ENCODE results near the gene SYMPK.
"Not testable (repeated sequence)": the region's sequence is repeated elsewhere in the genome, so short reads cannot be mapped to it uniquely, and the experiment has no call there.

SYMPK gene

DNA sequence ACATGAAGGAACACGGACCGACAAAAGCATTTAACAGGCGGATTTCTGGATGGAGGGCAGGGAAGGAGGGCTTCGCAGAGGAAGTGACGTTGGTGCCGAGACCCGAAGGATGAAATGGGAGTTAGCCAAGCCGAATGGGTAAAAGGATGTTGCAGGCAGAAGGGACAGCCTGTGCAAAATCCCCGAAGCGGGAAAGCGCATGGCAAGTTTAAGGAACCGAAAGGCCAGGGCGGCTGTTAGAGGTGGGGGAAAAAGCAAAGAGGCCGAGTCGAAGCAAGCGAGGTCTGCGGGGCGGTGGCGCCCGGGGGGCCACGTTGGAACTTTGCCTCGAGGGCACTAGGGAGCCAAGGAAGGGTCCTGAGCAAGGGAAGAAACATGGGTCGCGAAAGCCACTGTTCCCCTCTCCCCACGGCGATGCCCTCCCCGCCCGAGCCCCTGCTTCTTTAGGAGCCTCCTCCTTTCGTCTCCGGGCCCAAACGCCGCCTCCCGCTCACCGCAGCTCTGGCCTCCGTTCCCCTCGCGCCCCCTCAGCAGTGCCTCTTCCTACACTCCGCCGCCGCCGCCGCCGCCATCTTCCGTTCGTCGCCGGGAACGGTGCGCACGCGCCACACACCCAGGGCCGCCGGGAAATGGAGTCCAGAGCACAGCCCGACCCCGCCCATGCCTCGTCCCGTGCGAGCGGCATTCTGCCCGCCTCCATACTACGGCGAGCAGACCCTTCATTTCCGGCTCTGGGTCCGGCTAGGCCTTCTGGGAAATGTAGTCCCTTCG lies at the start of gene SYMPK:
TSS of gene SYMPK (minus strand) at position 584 of the 771 bp plus-strand sequence. CDS start 8,652 bp downstream, outside the sequence.
- DNase-seq, result peak; percentile 98

DNA sequence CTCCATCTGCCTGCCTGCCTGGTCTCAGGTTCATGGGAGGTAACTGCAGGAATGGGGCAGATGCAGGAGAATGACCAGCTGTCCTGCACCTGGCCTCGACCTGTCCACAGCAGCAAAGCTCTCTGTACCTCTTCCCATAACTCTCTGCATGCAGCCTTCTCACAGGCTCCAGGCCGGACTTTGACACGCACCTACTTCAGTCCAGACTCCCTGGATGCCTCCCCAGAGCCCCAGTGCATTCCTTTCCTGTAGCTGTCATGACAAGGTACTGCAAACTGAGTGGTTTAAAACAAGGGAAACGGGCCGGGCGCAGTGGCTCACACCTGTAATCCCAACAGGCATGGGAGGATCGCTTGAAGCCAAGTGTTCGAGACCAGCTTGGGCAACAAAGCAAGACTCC lies 48.3 kb upstream of the SYMPK start:
- DNase-seq, result no peak

DNA sequence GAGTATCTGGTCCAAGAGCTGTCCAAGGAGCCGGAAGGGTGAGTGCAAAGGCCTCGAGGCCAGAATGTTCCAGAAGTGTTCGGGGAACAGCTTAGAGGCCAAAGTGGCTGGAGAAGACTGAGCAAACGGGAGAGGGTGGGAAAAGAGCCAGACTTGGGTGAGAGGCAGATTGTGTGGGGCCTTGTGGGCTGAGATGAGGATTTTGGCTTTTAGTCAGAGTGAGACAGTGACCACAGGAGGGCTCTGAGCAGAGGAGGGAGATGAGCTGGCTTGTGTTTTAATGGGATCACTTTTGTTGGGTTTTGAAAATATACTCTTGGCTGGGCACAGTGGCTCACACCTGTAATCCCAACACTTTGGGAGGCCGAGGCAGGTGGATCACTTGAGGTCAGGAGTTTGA lies 46.0 kb upstream of the SYMPK start:
- DNase-seq, result no peak

DNA sequence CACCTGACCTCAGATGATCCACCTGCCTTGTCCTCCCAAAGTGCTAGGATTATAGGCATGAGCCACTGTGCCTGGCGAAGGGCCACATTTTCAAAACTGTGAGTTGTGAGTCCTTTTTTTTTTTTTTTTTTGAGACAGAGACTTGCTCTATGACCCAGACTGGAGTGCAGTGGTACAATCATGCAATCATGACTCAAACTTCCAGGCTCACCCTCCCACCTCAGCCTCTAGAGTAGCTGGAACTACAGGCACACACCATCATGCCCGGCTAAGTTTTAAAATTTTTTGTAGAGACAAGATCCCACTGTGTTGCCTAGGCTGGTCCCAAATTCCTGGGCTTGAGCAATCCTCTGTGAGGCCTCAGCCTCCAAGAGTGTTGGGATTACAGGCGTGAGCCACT lies 43.3 kb upstream of the SYMPK start:
- DNase-seq, result no peak

DNA sequence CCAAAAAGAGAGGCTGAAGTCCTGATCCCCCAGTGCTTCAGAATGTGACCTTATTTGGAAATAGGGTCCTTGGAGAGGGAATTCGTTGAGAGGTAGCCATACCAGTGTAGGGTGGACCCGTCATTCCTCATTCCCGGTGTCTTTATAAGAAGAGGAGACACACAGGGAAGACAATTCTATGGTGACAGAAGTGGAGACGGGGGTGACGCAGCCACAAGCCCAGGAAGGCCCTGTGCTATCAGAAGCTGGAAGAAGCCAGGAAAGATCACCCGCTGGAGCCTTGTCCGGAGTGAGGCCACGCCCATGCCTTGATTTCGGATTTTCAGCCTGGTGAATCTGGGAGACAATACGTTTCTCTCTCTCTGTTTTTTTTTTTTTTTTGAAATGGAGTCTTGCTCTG lies 42.1 kb upstream of the SYMPK start:
- no peak for DNase-seq

DNA sequence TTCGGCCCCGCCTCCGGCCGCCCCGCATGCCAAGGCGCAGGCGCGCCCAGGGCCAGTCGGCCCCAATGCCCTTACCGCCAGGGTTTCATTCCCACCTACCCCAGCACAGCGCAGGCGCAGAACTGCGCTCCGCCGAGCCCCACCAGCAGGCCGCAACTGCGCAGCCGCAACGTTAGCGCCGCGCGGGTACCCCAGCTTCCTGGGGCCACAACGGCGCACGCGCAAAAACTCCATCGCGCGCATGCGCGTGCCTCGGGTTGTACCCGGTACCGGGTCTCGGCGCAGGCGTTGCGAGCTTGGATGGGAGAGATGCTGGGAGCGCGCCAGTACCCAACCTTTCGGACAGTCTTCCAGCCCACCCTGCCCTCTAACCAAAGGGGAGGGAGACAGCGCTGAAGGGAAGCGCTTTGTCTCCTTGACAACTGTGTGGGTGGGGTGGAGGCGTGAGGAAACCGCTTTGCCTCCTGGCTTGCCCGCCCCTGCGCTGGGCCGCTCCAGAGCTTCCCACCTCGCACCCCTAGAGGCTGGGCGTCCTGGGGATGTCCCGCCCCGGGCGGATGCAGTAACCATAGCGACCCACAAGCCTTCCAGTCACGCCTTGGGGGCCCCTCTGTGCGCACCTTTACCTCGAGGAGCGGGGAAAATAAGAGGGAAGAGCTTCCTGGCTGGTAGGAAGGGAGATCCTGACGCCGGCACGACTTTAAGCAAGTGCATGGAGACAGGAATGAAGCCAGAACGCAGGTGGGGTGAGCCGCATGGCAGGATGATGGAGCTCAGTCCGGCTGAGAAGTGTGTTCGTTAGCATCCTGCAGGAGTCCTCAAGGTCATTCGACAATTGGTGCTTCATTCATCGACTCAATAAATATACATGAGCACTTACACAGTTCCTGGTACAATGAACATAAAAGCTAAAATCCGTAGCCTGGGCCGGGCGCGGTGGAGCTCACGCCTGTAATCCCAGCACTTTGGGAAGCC lies 40.0 kb upstream of the SYMPK start:
- DNase-seq, result peak; percentile 100

DNA sequence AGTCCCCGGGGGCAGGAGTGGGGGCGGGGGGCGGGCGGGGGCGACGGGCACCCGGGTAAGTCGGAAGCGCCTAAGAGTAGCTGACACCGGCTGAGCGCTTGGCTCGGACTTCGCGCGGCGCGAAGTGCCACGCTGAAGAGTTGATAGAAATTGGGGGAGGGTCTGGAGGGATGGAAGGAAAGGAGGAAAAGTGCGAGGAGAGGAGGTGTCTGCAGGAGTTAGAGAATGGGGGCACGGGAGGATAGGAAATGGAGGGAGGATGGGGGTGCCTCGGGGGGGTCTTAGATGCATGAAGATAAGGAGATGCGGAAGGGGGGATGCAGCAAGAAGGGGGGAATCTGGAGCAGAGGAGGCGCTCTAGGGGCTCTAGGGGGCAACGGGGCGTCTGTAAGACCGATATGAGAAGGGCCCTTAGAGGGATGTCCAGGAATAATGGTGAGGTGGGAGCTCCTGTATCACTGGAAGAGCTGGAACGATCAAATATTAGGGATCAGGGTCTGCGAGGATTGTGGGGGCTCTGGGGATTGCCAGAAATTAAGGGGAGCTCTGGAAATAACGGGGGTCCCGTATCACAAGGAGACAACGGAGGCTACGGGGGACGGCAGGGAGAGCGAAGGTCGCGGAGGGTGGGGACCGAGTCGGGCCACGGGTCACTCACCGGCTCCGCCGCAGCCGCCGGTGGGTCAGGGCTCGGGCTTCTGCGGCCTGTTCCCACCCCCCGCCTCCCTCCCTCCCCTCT lies 39.1 kb upstream of the SYMPK start, which contains the start of gene MYPOP:
TSS of gene MYPOP (minus strand) at position 702 of the 739 bp plus-strand sequence. CDS start 840 bp downstream, outside the sequence.
- no peak for DNase-seq

DNA sequence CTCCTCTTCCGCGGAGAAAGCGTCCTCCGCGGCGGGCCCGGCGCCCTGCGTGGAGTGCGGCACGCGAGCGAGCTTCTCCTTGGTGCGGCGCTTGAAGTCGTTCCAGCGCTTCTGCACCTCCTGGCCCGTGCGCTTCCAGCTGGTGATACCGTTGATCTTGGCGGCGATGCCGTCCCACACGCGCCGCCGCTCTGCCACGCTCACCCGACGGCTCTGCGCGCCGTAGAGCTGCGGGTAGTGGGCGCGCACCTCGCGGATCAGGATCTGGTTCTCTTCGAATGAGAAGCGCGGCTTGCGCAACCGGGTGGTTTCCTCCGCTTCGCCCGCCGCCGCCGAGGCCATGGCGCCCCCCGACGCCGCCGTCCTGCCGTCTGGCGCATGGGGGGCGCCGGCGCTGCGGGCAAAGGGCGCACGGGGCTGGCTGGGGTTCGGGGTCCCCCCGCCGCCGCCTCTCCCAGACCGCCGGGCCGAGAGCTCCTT lies 38.5 kb upstream of the SYMPK start:
- DNase-seq, result no peak

DNA sequence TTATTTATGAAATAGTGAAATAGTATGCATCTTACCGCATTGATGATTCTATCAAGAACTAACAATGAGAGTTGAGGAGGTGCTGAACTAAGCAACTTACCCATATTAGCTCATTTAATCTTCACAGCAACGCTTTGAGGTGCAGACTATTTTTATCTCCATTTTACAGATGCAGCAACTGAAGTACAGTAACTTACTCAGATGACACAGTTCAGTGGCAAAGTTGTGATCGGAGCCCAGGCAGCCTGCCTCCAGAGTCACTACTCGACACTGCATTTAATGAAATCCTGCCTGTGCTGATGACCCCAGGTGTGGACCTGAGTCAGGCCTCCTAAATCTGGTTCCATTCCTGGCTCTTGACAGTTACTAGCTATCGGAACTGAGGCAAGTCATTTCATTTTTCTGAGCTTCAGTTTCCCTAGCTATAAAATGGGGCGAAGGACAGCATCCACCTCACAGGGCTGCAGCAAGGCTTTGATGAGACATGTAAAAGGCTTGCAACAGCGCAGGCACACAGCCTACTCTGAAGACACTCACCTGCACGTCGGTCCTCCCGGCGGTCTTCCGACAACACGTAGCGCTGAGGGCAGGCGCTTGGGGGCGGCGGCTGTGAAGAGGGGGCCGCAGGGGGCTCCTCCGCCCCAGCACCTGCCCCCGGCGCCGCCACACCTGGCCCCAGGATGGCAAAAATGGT lies 37.9 kb upstream of the SYMPK start:
- no peak for DNase-seq

DNA sequence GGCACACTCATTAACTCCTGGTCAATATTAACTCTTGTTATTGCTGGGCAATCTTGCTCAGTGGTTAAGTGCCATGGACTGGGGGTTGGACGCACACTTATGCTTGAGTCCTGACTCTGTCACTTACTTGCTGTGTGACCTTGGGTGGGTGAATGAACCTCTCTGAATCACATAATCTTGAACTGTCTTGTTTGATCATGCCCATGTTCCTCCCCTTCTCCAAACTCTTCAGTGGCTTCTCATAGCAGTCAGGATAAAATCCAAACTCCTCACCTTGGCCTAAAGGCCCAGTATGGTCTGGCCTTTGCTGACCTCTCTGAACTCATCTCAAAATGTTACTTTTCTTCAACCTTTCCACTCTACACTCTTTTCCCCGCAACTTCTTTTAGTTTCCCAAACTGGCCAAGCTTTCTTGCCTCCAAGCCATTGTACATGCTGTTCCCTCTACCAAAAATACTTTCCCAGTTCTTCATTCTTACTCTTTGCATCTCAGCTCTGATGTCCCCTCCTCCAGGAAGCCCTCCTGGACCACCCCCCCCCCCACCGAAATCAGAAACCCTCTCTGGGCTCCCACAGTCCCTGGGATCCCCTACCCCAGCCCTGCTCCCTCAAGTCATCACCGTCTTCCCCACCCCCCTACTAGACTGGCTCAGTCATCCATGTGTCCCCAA lies 37.1 kb upstream of the SYMPK start:
- DNase-seq, result no peak

DNA sequence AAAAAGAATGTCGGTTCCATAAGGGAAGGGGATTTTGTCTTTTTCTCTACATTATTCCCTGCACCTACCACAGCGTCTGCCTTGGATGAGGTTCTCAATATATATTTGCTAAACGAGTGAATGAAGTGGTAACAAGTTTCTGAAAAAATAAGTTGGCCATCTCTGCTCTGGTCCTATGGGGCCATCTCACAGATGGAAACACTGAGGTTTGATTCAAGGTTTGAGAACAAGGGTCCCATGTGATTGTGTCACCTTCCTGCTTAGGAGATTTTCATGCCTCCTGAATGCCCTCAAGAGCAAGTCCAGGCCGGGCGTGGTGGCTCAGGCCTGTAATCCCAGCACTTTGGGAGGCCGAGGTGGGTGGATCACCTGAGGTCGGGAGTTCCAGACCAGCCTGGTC lies 36.3 kb upstream of the SYMPK start:
- DNase-seq, result no peak

DNA sequence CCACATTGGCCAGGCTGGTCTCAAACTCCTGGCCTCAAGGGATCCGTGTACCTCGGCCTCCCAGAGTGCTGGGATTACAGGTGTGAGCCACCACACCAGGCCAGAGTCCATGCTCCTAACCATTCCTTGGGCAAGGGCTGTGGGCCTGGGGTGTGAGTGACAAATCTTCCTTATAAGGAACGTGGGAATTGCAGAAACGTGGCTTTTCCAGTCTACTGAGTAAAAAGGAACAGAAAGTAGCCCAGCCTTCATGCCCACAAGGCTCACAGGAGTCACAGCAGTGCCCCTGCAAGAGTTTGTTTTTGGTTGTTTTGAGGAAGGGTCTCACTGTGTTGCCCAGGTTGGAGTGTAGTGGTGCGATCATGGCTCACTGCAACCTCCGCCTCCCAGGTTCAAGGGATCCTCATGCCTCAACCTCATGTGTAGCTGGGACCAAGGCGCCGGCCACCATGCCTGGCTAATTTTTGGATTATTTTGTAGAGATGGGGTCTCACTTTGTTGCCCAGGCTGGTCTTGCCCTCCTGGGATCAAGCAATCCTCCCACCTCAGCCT lies 34.4 kb upstream of the SYMPK start:
- DNase-seq, result no peak

DNA sequence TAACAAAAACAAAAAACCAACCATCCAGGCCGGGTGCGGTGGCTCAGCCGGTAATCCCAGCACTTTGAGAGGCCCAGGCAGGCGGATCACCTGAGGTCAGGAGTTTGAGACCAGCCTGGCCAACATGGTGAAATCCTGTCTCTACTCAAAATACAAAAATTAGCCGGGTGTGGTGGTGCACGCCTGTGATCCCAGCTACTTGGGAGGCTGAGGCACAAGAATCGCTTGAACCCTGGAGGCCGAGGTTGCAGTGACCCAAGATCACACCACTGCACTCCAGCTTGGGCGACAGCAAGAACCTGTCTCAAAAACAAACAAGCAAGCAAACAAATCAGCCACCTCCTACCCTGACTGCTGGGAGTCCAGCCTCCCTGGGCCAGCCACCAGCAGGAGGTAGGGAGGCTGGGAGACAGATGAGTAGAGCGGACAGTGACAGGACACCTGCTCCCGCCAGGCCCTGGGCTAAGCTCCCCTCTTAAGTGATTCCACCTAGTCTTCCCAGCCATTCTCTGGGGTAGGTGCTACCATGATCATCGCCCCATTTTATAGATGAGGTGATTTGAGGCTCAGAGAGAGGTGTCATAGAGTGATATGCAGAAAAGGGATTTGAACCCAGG lies 33.1 kb upstream of the SYMPK start:
- DNase-seq, result not testable (repeated sequence)

DNA sequence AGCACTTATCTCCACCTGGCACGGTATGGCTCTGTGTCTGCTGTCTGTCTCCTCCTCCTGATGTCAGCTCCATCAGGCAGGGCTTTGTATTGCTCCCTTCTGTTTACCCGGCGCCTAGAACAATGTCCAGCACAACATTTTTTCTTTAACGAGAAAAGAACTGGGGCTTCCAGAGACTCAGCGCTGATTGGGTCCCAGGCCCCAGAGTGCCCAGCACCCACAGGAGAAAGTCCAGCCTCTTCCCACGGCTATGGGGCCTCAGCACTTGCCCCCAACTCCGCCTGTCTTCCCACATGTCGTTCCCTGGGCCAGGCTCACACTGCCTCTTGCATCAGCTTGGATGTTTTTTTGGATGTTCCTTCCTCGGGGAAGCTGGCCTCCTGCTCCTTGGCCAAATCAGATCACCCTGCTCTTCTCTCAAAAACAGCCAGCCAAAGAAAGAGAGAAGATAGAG lies 32.6 kb upstream of the SYMPK start:
- no peak for DNase-seq

DNA sequence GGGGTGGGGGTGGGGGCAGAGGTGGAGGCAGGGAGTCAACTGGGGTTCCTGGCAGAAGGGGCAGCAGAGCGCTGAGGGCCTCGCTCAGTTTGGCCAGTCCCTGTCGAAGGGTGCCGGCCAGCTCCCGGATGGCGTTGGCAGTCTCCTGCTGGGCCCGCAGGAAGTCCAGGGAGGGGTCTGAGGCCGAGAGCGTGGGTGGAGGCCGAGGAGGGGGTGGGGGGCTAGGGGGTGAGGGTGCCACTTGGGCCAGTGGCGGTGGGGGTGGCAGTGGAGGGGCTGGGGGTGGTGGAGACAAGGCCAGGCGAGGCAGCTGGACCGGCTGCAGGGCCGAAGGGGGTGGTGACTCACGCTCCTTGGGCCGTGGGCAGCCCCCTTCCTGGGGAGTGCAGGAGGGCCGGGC lies 27.9 kb upstream of the SYMPK start:
- DNase-seq, result no peak

DNA sequence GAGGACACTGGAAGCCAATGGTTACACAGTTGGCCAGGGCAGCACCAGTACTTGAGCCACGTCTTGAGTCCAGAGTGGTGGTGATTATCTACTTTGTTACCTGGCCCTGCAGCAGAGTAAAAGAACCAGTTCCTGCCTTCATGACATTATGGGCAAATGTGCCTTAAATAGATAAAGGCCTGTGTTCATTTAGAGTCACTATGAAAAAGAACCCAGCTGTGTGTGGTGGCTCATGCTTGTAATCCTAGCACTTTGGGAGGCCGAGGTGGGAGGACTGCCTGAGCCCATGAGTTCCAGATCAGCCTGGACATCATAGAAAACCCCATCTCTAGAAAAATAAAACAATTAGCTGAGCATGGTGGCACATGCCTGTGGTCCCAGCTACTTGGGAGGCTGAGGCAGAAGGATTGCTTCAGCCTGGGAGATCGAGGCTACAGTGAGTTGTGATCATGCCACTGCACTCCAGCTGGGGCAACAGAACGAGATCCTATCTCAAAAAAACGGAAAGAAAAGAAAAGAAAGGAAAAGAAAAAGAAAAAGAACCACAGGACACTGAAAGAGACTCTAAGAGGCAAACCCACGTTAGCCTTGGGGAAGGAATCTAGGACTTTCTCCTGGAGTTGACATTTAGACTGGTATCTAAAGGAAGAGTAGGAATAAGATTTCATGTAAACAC lies 26.4 kb upstream of the SYMPK start:
- no peak for DNase-seq

DNA sequence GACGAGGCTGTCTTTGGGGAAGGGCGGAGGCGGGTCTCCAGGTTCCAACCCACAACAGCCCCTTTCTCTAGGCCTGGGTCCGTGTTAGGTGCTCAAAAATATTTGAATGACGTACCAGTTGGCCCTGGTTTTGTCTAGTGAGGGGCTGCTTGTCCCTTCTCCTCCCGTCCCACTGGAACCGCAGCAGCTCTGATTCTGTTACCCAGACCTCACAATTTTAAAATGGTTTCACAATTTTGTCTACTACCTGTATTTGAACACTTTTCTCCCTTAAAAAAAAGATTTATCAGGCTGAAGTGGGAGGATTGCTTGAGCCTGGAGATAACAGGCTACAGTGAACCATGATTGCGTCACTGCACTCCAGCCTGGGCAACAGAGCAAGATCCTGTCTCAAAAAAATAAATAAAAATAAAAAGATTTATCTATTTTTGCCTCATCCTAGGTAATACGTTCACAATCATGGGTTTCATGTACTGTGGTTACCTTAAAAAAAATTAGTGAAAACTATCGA lies 24.3 kb upstream of the SYMPK start:
- no peak for DNase-seq

DNA sequence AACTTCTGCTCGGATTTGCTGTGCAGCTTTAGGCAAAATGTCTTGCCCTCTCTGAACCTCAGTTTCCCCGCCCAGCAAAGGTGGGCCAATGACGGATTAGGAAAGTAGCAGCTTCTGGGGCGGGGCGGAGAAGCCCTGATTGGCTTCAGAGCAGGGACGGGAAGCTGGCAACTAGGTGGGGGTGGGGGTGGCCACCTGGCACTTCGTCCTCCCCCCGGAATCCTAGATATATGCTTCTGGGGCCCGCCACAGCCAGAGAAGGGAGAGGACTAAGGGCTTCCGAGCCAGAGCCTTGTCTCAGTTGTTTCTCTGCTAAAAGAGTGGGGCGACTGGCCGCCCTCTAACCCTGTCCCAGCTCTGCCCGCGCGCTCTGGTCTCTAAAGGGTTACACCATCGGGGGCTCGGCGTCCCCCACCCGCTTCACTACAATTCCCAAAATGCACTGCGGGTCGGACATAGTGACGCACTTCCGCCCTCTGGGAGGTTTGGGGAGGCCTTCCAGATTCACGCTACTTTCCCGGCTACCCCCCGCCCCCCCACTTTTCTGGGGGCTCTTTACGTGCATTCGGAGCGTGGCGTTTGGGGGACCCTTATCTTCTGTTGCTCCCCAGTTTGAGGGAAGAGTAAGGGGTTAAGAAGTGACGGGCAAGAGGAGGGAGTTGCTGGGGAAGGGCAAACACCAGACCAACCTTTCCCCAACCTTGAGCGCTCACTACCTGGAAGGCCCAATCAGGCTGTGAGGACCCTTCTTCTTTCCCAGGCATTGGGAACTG lies 23.7 kb upstream of the SYMPK start:
- peak; percentile 79 for DNase-seq
